B cell (primary cell): ENCODE data around the gene RBMS3.

Experiments used
- CTCF ChIP-seq: fragments of 200-600 bp; IDR thresholded peaks from one replicate; pipeline ENCODE4 v1.8.0; 2022; ENCODE audit warnings: antibody characterized with exemption, mild to moderate bottlenecking
- EZH2 ChIP-seq: IDR thresholded peaks from 2 replicates; pipeline ENCODE4 v1.6.1; 2012; ENCODE audit warnings: borderline replicate concordance, low read depth, mild to moderate bottlenecking, moderate library complexity, low read length; ENCODE audit not compliant: insufficient read depth, poor library complexity, severe bottlenecking

GRCh38 chr3:29554566-29554965, 273.7 kb downstream of the RBMS3 start:
- TF ChIP-seq EZH2 (no peak), CTCF (no peak)
